KMS-11 (cell line): ENCODE data around the gene TRAF3IP1.
"Not testable (repeated sequence)": the region's sequence is repeated elsewhere in the genome, so short reads cannot be mapped to it uniquely, and the experiment has no call there.

Experiments
- H2AFZ ChIP-seq: fragments of 200-600 bp; sonication (generic); 2 replicates; pipeline ENCODE4 v1.6.1; 2016; ENCODE audit warnings: antibody characterized with exemption, mixed run types, low read depth
- H3K27ac ChIP-seq: fragments of 200-600 bp; sonication (generic); 2 replicates; pipeline ENCODE4 v1.6.1; 2016; ENCODE audit warnings: mild to moderate bottlenecking, mixed run types
- H3K27me3 ChIP-seq: fragments of 200-600 bp; sonication (generic); 2 replicates; pipeline ENCODE4 v1.6.1; 2017; ENCODE audit warnings: mild to moderate bottlenecking, low read depth, mixed run types, moderate library complexity; ENCODE audit not compliant: insufficient read depth
- H3K36me3 ChIP-seq: fragments of 200-600 bp; sonication (generic); 2 replicates; pipeline ENCODE4 v1.6.1; 2017; ENCODE audit warnings: mild to moderate bottlenecking, mixed run types; ENCODE audit not compliant: insufficient read depth
- H3K4me1 ChIP-seq: fragments of 200-600 bp; sonication (generic); 2 replicates; pipeline ENCODE4 v1.6.1; 2016; ENCODE audit warnings: mild to moderate bottlenecking, low read depth, mixed run types; ENCODE audit not compliant: poor library complexity, severe bottlenecking
- H3K4me2 ChIP-seq: fragments of 200-600 bp; sonication (generic); 2 replicates; pipeline ENCODE4 v1.7.0; 2016; ENCODE audit warnings: mild to moderate bottlenecking, mixed run types
- H3K4me3 ChIP-seq: fragments of 200-600 bp; sonication (generic); IDR thresholded peaks from 2 replicates; pipeline ENCODE4 v1.6.1; 2017; ENCODE audit warnings: low read depth, low read length, mixed read lengths; ENCODE audit not compliant: insufficient read depth
- H3K79me2 ChIP-seq: fragments of 200-600 bp; sonication (generic); 2 replicates; pipeline ENCODE4 v1.6.1; 2016; ENCODE audit warnings: low read depth, mixed run types; ENCODE audit not compliant: insufficient read depth
- H3K9ac ChIP-seq: fragments of 200-600 bp; sonication (generic); 2 replicates; pipeline ENCODE4 v1.6.1; 2016; ENCODE audit warnings: mild to moderate bottlenecking, mixed run types
- H4K20me1 ChIP-seq: fragments of 200-600 bp; sonication (generic); 2 replicates; pipeline ENCODE4 v1.6.1; 2016; ENCODE audit warnings: mild to moderate bottlenecking, mixed run types; ENCODE audit not compliant: insufficient read depth
- CTCF ChIP-seq: fragments of 200-600 bp; sonication (generic); conservative IDR thresholded peaks from 2 replicates; pipeline ENCODE4 v1.6.1; 2017; ENCODE audit warnings: low read depth, mild to moderate bottlenecking, antibody characterized with exemption, low read length, moderate library complexity, mixed read lengths

The TRAF3IP1 gene

GRCh38 chr2:238305965-238306671, 14.2 kb upstream of the TRAF3IP1 start:
- TF ChIP-seq CTCF, result no peak
- H3K4me1 ChIP-seq, result no peaks in the 10 kb centered on the region
- H4K20me1 ChIP-seq, result no peaks in the 10 kb centered on the region
- no peaks in the 10 kb centered on the region for H3K79me2 ChIP-seq
- H2AFZ ChIP-seq, result no peak overlapping the region
- no peaks in the 10 kb centered on the region for H3K27me3 ChIP-seq
- H3K36me3 ChIP-seq, result no peaks in the 10 kb centered on the region
- no peak overlapping the region for H3K4me3 ChIP-seq
- H3K9ac ChIP-seq, result no peak overlapping the region
- no peak overlapping the region for H3K4me2 ChIP-seq
- H3K27ac ChIP-seq, result no peak overlapping the region

- no peak overlapping the region for H3K4me2 ChIP-seq
- TF ChIP-seq CTCF, result no peak
- no peaks in the 10 kb centered on the region for H3K4me1 ChIP-seq
- H2AFZ ChIP-seq, result no peak overlapping the region
- no peak overlapping the region for H3K27ac ChIP-seq
- H3K9ac ChIP-seq, result no peak overlapping the region
- no peaks in the 10 kb centered on the region for H3K36me3 ChIP-seq
- no peaks in the 10 kb centered on the region for H3K27me3 ChIP-seq
- H4K20me1 ChIP-seq, result no peaks in the 10 kb centered on the region
- no peak overlapping the region for H3K4me3 ChIP-seq
- no peaks in the 10 kb centered on the region for H3K79me2 ChIP-seq
These were observed 13.7 kb upstream of the TRAF3IP1 start for GRCh38 chr2:238306672-238306998.

GRCh38 chr2:238308177-238308576, 12.1 kb upstream of the TRAF3IP1 start:
- no peaks in the 10 kb centered on the region for H3K4me1 ChIP-seq
- H3K4me2 ChIP-seq, result no peak overlapping the region
- H3K27me3 ChIP-seq, result no peaks in the 10 kb centered on the region
- H4K20me1 ChIP-seq, result no peaks in the 10 kb centered on the region
- no peak overlapping the region for H3K4me3 ChIP-seq
- no peak overlapping the region for H2AFZ ChIP-seq
- no peaks in the 10 kb centered on the region for H3K79me2 ChIP-seq
- H3K36me3 ChIP-seq, result no peaks in the 10 kb centered on the region
- no peak overlapping the region for H3K27ac ChIP-seq
- TF ChIP-seq CTCF, result no peak
- H3K9ac ChIP-seq, result no peak overlapping the region

GRCh38 chr2:238310721-238311120, 9.6 kb upstream of the TRAF3IP1 start:
- not testable (repeated sequence) for H3K27me3 ChIP-seq, H3K4me3 ChIP-seq, H3K27ac ChIP-seq, H3K9ac ChIP-seq, H3K36me3 ChIP-seq, H3K4me2 ChIP-seq, H3K4me1 ChIP-seq, H3K79me2 ChIP-seq, H4K20me1 ChIP-seq, H2AFZ ChIP-seq

GRCh38 chr2:238313289-238313990, 6.9 kb upstream of the TRAF3IP1 start:
- Histone ChIP-seq H3K27ac (no peak overlapping the region), H3K4me1 (no peaks in the 10 kb centered on the region)

More at GRCh38 chr2:238313289-238313990, 6.9 kb upstream of the TRAF3IP1 start:
- Histone ChIP-seq H3K4me3 (no peak overlapping the region), H3K79me2 (no peaks in the 10 kb centered on the region), H3K4me2 (no peak overlapping the region), H4K20me1 (no peaks in the 10 kb centered on the region), H2AFZ (no peak overlapping the region), H3K9ac (no peak overlapping the region), H3K36me3 (no peaks in the 10 kb centered on the region), H3K27me3 (no peaks in the 10 kb centered on the region)
- no peak for TF ChIP-seq CTCF
